22Rv1 (cell line): ENCODE data around the gene EMID1.

Source experiments
- CTCF ChIP-seq: fragments of 450-650 bp; IDR thresholded peaks from 2 replicates; pipeline ENCODE4 v1.5.1; 2017; ENCODE audit warnings: mild to moderate bottlenecking
- ZFX ChIP-seq: fragments of 450-650 bp; IDR thresholded peaks from 2 replicates; pipeline ENCODE4 v1.6.1; 2017; ENCODE audit warnings: antibody characterized with exemption, borderline replicate concordance

- TF ChIP-seq CTCF (no peak), ZFX (no peak)
Measured at GRCh38 chr22:29300807-29301601, 95.3 kb downstream of the EMID1 start.
